WTC11 (cell line): ENCODE data around the gene DEDD2. TPM values are rescaled to one million over a fixed set of nuclear protein-coding genes. Genes with fewer than 3 reads are reported as not detected.

Experiments used
- ATAC-seq: fragments of 200-7000 bp; cut with Tn5 transposase; 2 replicates; pipeline ENCODE4 v1.10.0; 2021; ENCODE audit warnings: mild to moderate bottlenecking, moderate library complexity
- CTCF ChIA-PET: fragments of 300-600 bp; sonication (Branson Sonifier 250); formaldehyde crosslinking; loops from one replicate; lab custom pipeline; 2021; ENCODE audit warnings: antibody characterized with exemption; lab: Charles Lee
- POLR2A ChIA-PET: fragments of 350-600 bp; sonication (Branson Sonifier 250); formaldehyde crosslinking; loops from one replicate; lab custom pipeline; 2021; ENCODE audit warnings: antibody characterized with exemption; lab: Charles Lee
- DNase-seq: peaks from one replicate; pipeline ENCODE4 v3.0.0; 2021; ENCODE audit warnings: low spot score
- H3K27ac Mint-ChIP-seq: 2 replicates; pipeline ENCODE4 v1.8.0; 2021; ENCODE audit warnings: mixed read lengths
- H3K27me3 Mint-ChIP-seq: 2 replicates; pipeline ENCODE4 v1.8.0; 2021; ENCODE audit warnings: low read depth, mild to moderate bottlenecking, moderate library complexity, mixed read lengths
- H3K36me3 Mint-ChIP-seq: 2 replicates; pipeline ENCODE4 v1.8.0; 2021; ENCODE audit warnings: mixed read lengths
- H3K4me1 Mint-ChIP-seq: 2 replicates; pipeline ENCODE4 v1.8.0; 2022; ENCODE audit warnings: mixed read lengths
- H3K4me3 Mint-ChIP-seq: 2 replicates; pipeline ENCODE4 v1.8.0; 2021; ENCODE audit warnings: mild to moderate bottlenecking, moderate library complexity, mixed read lengths
- H3K9me3 Mint-ChIP-seq: 2 replicates; pipeline ENCODE4 v1.8.0; 2021; ENCODE audit warnings: mixed read lengths
- IRF2 ChIP-seq: sonication (generic); formaldehyde crosslinking; IDR thresholded peaks from 2 replicates; pipeline ENCODE4 v1.8.0; 2022; ENCODE audit warnings: low read depth, missing genetic modification reagents, borderline replicate concordance
- JAZF1 ChIP-seq: fragments of 250-450 bp; sonication (Bioruptor Pico); IDR thresholded peaks from 2 replicates; pipeline ENCODE4 v1.9.0; 2021; ENCODE audit warnings: moderate library complexity, mild to moderate bottlenecking, inconsistent platforms
- JUN ChIP-seq: sonication (generic); formaldehyde crosslinking; IDR thresholded peaks from 2 replicates; pipeline ENCODE4 v1.8.0; 2023; ENCODE audit warnings: mild to moderate bottlenecking, missing genetic modification reagents
- NFE2L1 ChIP-seq: sonication (generic); formaldehyde crosslinking; IDR thresholded peaks from 2 replicates; pipeline ENCODE4 v1.8.1; 2023; ENCODE audit warnings: missing genetic modification reagents
- NR1H2 ChIP-seq: sonication (generic); formaldehyde crosslinking; IDR thresholded peaks from 2 replicates; pipeline ENCODE4 v1.9.0; 2021; ENCODE audit warnings: mild to moderate bottlenecking, moderate library complexity, missing genetic modification reagents
- NR2C2 ChIP-seq: sonication (generic); formaldehyde crosslinking; IDR thresholded peaks from 2 replicates; pipeline ENCODE4 v1.8.0; 2022; ENCODE audit warnings: mild to moderate bottlenecking, missing genetic modification reagents
- OVOL2 ChIP-seq: fragments of 250-450 bp; sonication (Bioruptor Pico); IDR thresholded peaks from 2 replicates; pipeline ENCODE4 v1.9.0; 2021; ENCODE audit warnings: mild to moderate bottlenecking, borderline replicate concordance
- SOX15 ChIP-seq: fragments of 250-450 bp; sonication (Bioruptor Pico); IDR thresholded peaks from 2 replicates; pipeline ENCODE4 v1.9.0; 2021; ENCODE audit warnings: mild to moderate bottlenecking
- TP53 ChIP-seq: sonication (generic); formaldehyde crosslinking; IDR thresholded peaks from 2 replicates; pipeline ENCODE4 v1.8.1; 2023; ENCODE audit warnings: mild to moderate bottlenecking, missing genetic modification reagents
- ZNF317 ChIP-seq: sonication (generic); formaldehyde crosslinking; IDR thresholded peaks from 2 replicates; pipeline ENCODE4 v1.8.1; 2023; ENCODE audit warnings: low read depth, mild to moderate bottlenecking, moderate library complexity, missing genetic modification reagents, borderline replicate concordance
- ZNF396 ChIP-seq: fragments of 250-450 bp; sonication (Bioruptor Pico); IDR thresholded peaks from 2 replicates; pipeline ENCODE4 v1.8.0; 2021; ENCODE audit warnings: mild to moderate bottlenecking, moderate library complexity, borderline replicate concordance
- ZNF423 ChIP-seq: fragments of 250-450 bp; sonication (Bioruptor Pico); IDR thresholded peaks from 2 replicates; pipeline ENCODE4 v2.1.2; 2022; ENCODE audit warnings: mild to moderate bottlenecking, moderate library complexity
- ZNF671 ChIP-seq: fragments of 250-450 bp; sonication (Bioruptor Pico); IDR thresholded peaks from 2 replicates; pipeline ENCODE4 v1.8.0; 2021; ENCODE audit warnings: mild to moderate bottlenecking
- total RNA-seq: library from RNA; stranded (reverse); gene quantifications from 3 replicates; pipeline ENCODE4 v1.2.3, GENCODE V29; 2021
- TF ChIP-seq, protein P1 (sequence below): fragments of 250-450 bp; sonication (Bioruptor Pico); IDR thresholded peaks from 2 replicates; pipeline ENCODE4 v1.9.0; 2021; ENCODE audit warnings: mild to moderate bottlenecking
- TF ChIP-seq, protein P2 (sequence below): fragments of 200-600 bp; IDR thresholded peaks from 2 replicates; pipeline ENCODE4 v1.8.0; 2022; ENCODE audit warnings: antibody characterized with exemption
- TF ChIP-seq, protein P3 (sequence below): sonication (generic); formaldehyde crosslinking; conservative IDR thresholded peaks from 2 replicates; pipeline ENCODE4 v1.8.1; 2022; ENCODE audit warnings: mild to moderate bottlenecking, missing genetic modification reagents
- TF ChIP-seq, protein P4 (sequence below): sonication (generic); formaldehyde crosslinking; IDR thresholded peaks from 2 replicates; pipeline ENCODE4 v1.8.1; 2022; ENCODE audit warnings: missing genetic modification reagents, borderline replicate concordance
- TF ChIP-seq, protein P5 (sequence below): sonication (generic); formaldehyde crosslinking; IDR thresholded peaks from 2 replicates; pipeline ENCODE4 v1.8.1; 2022; ENCODE audit warnings: low read depth, missing genetic modification reagents, borderline replicate concordance
- TF ChIP-seq, protein P6 (sequence below): sonication (generic); formaldehyde crosslinking; IDR thresholded peaks from 2 replicates; pipeline ENCODE4 v1.8.0; 2023; ENCODE audit warnings: mild to moderate bottlenecking, missing genetic modification reagents
- TF ChIP-seq, protein P7 (sequence below): sonication (generic); formaldehyde crosslinking; IDR thresholded peaks from 2 replicates; pipeline ENCODE4 v1.8.0; 2022; ENCODE audit warnings: mild to moderate bottlenecking, missing genetic modification reagents
- TF ChIP-seq, protein P8 (sequence below): fragments of 250-450 bp; sonication (Bioruptor Pico); IDR thresholded peaks from 2 replicates; pipeline ENCODE4 v1.8.0; 2021; ENCODE audit warnings: mild to moderate bottlenecking

Gene DEDD2
- total RNA-seq, 1 experiment from 2014 or later: 37.7 TPM

DNA sequence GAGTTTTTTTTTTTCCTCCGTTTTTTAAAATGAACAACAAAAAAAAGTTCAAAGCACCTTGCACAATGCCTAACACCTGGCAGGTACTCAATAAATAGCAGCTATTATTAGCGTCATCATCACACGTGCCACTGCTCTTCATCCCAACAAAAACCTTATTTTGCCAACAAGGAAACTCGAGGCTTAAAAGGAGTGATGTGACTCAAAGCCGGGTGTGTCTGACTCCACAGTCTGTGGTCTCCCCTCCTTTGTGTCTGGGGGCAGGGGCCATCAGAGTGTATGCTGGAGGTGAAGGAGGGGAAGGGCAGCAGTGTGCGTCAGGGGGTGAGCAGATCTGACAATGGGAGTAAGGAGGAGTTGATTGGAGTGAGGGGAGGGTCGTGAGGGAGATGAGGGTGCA, 51.2 kb downstream of the DEDD2 start (continued):
- TF ChIP-seq, protein P1, sequence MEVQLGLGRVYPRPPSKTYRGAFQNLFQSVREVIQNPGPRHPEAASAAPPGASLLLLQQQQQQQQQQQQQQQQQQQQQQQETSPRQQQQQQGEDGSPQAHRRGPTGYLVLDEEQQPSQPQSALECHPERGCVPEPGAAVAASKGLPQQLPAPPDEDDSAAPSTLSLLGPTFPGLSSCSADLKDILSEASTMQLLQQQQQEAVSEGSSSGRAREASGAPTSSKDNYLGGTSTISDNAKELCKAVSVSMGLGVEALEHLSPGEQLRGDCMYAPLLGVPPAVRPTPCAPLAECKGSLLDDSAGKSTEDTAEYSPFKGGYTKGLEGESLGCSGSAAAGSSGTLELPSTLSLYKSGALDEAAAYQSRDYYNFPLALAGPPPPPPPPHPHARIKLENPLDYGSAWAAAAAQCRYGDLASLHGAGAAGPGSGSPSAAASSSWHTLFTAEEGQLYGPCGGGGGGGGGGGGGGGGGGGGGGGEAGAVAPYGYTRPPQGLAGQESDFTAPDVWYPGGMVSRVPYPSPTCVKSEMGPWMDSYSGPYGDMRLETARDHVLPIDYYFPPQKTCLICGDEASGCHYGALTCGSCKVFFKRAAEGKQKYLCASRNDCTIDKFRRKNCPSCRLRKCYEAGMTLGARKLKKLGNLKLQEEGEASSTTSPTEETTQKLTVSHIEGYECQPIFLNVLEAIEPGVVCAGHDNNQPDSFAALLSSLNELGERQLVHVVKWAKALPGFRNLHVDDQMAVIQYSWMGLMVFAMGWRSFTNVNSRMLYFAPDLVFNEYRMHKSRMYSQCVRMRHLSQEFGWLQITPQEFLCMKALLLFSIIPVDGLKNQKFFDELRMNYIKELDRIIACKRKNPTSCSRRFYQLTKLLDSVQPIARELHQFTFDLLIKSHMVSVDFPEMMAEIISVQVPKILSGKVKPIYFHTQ: no peak
- TF ChIP-seq, protein P2, sequence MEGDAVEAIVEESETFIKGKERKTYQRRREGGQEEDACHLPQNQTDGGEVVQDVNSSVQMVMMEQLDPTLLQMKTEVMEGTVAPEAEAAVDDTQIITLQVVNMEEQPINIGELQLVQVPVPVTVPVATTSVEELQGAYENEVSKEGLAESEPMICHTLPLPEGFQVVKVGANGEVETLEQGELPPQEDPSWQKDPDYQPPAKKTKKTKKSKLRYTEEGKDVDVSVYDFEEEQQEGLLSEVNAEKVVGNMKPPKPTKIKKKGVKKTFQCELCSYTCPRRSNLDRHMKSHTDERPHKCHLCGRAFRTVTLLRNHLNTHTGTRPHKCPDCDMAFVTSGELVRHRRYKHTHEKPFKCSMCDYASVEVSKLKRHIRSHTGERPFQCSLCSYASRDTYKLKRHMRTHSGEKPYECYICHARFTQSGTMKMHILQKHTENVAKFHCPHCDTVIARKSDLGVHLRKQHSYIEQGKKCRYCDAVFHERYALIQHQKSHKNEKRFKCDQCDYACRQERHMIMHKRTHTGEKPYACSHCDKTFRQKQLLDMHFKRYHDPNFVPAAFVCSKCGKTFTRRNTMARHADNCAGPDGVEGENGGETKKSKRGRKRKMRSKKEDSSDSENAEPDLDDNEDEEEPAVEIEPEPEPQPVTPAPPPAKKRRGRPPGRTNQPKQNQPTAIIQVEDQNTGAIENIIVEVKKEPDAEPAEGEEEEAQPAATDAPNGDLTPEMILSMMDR: no peak

DNA sequence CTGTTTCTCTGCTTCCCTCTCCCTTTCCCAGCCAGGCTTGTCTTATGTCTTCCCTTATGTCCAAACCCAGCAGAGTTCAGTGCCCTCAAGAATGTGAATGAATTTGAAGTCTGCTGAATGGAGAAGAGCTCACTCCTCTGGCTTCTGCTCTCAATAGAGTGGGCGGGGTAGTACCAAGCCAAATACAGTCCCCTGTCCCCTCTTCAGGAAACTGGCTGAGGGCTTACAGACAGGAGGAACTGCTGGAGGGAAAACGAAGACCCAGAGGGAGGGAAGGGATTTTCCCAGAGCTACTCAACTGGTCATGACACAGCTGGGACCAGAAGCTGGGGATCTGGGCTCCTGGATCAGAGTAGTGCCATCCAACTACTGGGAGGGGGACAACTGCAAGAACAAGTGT, 52.3 kb downstream of the DEDD2 start:
- no peaks in the 10 kb centered on the region for H3K4me1 Mint-ChIP-seq
- CTCF ChIA-PET: interaction anchor here (0.6 to 1.7 kb wide), 7 partner anchors 15 to 166 kb away, joined by 3 to 7 read pairs (median 5); no protein-coding TSS in a partner anchor

More for the DNA sequence above, 52.3 kb downstream of the DEDD2 start:
- Mint-ChIP-seq H3K9me3 (no peaks in the 10 kb centered on the region), H3K27ac (no peak overlapping the region), H3K36me3 (no peaks in the 10 kb centered on the region), H3K4me3 (no peak overlapping the region), H3K27me3 (peaks cover 17% of the 10 kb centered on the region; the same call in 1 of the 2 replicates)
- TF ChIP-seq, protein P3, sequence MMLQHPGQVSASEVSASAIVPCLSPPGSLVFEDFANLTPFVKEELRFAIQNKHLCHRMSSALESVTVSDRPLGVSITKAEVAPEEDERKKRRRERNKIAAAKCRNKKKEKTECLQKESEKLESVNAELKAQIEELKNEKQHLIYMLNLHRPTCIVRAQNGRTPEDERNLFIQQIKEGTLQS (CRISPR knock-in tag): no peak
- no peak for TF ChIP-seq ZNF671
- no peak for TF ChIP-seq SOX15 (CRISPR knock-in tag)
- TF ChIP-seq NR1H2 (CRISPR knock-in tag): no peak
- no peak for TF ChIP-seq NFE2L1 (CRISPR knock-in tag)
- no peak for TF ChIP-seq ZNF317 (CRISPR knock-in tag)
- TF ChIP-seq, protein P1: no peak
- TF ChIP-seq, protein P4, sequence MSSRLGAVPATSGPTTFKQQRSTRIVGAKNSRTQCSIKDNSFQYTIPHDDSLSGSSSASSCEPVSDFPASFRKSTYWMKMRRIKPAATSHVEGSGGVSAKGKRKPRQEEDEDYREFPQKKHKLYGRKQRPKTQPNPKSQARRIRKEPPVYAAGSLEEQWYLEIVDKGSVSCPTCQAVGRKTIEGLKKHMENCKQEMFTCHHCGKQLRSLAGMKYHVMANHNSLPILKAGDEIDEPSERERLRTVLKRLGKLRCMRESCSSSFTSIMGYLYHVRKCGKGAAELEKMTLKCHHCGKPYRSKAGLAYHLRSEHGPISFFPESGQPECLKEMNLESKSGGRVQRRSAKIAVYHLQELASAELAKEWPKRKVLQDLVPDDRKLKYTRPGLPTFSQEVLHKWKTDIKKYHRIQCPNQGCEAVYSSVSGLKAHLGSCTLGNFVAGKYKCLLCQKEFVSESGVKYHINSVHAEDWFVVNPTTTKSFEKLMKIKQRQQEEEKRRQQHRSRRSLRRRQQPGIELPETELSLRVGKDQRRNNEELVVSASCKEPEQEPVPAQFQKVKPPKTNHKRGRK (CRISPR knock-in tag): no peak
- TF ChIP-seq NR2C2 (CRISPR knock-in tag): no peak
- no peak for TF ChIP-seq JUN
- TF ChIP-seq TP53 (CRISPR knock-in tag): no peak
- TF ChIP-seq IRF2 (CRISPR knock-in tag): no peak
- TF ChIP-seq, protein P5, sequence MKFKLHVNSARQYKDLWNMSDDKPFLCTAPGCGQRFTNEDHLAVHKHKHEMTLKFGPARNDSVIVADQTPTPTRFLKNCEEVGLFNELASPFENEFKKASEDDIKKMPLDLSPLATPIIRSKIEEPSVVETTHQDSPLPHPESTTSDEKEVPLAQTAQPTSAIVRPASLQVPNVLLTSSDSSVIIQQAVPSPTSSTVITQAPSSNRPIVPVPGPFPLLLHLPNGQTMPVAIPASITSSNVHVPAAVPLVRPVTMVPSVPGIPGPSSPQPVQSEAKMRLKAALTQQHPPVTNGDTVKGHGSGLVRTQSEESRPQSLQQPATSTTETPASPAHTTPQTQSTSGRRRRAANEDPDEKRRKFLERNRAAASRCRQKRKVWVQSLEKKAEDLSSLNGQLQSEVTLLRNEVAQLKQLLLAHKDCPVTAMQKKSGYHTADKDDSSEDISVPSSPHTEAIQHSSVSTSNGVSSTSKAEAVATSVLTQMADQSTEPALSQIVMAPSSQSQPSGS (CRISPR knock-in tag): no peak
- no peak for TF ChIP-seq ZNF423 (CRISPR knock-in tag)
- TF ChIP-seq, protein P6, sequence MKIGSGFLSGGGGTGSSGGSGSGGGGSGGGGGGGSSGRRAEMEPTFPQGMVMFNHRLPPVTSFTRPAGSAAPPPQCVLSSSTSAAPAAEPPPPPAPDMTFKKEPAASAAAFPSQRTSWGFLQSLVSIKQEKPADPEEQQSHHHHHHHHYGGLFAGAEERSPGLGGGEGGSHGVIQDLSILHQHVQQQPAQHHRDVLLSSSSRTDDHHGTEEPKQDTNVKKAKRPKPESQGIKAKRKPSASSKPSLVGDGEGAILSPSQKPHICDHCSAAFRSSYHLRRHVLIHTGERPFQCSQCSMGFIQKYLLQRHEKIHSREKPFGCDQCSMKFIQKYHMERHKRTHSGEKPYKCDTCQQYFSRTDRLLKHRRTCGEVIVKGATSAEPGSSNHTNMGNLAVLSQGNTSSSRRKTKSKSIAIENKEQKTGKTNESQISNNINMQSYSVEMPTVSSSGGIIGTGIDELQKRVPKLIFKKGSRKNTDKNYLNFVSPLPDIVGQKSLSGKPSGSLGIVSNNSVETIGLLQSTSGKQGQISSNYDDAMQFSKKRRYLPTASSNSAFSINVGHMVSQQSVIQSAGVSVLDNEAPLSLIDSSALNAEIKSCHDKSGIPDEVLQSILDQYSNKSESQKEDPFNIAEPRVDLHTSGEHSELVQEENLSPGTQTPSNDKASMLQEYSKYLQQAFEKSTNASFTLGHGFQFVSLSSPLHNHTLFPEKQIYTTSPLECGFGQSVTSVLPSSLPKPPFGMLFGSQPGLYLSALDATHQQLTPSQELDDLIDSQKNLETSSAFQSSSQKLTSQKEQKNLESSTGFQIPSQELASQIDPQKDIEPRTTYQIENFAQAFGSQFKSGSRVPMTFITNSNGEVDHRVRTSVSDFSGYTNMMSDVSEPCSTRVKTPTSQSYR (CRISPR knock-in tag): no peak
- TF ChIP-seq ZNF396 (CRISPR knock-in tag): no peak
- TF ChIP-seq, protein P7, sequence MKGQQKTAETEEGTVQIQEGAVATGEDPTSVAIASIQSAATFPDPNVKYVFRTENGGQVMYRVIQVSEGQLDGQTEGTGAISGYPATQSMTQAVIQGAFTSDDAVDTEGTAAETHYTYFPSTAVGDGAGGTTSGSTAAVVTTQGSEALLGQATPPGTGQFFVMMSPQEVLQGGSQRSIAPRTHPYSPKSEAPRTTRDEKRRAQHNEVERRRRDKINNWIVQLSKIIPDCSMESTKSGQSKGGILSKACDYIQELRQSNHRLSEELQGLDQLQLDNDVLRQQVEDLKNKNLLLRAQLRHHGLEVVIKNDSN (CRISPR knock-in tag): no peak
- TF ChIP-seq JAZF1 (CRISPR knock-in tag): no peak
- no peak for TF ChIP-seq OVOL2
- TF ChIP-seq, protein P8, sequence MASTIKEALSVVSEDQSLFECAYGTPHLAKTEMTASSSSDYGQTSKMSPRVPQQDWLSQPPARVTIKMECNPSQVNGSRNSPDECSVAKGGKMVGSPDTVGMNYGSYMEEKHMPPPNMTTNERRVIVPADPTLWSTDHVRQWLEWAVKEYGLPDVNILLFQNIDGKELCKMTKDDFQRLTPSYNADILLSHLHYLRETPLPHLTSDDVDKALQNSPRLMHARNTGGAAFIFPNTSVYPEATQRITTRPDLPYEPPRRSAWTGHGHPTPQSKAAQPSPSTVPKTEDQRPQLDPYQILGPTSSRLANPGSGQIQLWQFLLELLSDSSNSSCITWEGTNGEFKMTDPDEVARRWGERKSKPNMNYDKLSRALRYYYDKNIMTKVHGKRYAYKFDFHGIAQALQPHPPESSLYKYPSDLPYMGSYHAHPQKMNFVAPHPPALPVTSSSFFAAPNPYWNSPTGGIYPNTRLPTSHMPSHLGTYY (CRISPR knock-in tag): no peak
- POLR2A ChIA-PET: no interaction called here
- ATAC-seq (no peak), DNase-seq (no peak)
